ENCODE data around the gene NFKBIB.
"Not testable (repeated sequence)": the region's sequence is repeated elsewhere in the genome, so short reads cannot be mapped to it uniquely, and the experiment has no call there.

NFKBIB gene

DNA sequence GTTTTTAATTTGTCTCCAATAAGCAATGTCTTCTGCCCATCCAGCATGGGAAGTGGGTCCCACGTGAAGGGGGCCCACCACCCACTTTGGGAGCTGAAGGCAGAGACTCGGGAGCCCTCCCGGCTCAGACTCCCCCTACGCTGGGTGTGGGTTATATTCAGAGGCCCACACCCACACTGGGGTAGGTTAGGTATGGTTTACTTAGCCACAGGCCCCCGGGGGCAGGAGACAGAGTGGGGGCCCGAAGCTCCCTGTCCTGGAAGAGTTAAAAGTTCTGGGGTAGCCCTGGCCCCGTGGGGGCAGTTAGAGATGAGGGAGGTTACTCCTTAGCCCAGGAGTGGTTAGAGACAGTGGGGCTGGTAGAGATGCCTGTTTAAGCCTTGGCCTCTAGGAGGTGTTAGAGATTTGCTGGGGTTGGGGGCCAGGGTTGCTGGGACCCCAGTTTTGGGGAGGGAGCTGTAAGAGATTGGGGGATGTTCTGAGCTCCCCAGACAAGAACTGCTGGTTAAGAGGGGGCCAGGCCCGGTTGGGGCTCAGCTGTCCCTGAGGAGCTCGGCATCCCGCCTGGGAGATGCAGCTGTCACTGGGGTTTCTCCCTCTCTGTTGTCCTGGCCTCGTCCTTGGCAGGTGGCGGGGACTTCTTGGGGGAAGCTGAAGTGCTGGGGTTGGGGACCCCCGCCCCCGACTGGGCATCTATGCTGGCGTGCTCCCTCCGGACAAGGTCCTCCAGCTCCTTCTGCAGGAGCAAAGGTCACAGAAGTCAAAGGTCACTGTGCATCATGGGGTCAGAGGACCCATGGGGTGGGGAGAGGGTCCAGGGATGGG is 21.0 kb upstream of the NFKBIB start:
- Histone ChIP-seq H3K9ac (ENCODE audit: low read length) (no peak overlapping the region), H3K27me3 (replicated peaks; ENCODE audit: control insufficient read depth, insufficient read depth, low read length) (no peaks in the 10 kb centered on the region), H3K4me1 (ENCODE audit: control insufficient read depth, insufficient read depth, low read length) (no peaks in the 10 kb centered on the region), H3K36me3 (ENCODE audit: control insufficient read depth, insufficient read depth, low read length, severe bottlenecking) (peaks cover 8% of the 10 kb centered on the region), H3K4me3 (ENCODE audit: low read length) (no peak overlapping the region), H3K9me3 (ENCODE audit: control insufficient read depth, low read length) (no peaks in the 10 kb centered on the region)
- DNase-seq (ENCODE audit: low read depth) = no peak

GRCh38 chr19:38879400-38879751 is 20.4 kb upstream of the NFKBIB start:
- no peak overlapping the region for H3K4me3 ChIP-seq (ENCODE audit: low read length)
- H3K4me1 ChIP-seq (ENCODE audit: control insufficient read depth, insufficient read depth, low read length) = no peaks in the 10 kb centered on the region
- H3K9ac ChIP-seq (ENCODE audit: low read length) = no peak overlapping the region
- H3K36me3 ChIP-seq (ENCODE audit: control insufficient read depth, insufficient read depth, low read length, severe bottlenecking) = peaks cover 8% of the 10 kb centered on the region
- no peaks in the 10 kb centered on the region for H3K27me3 ChIP-seq (replicated peaks; ENCODE audit: control insufficient read depth, insufficient read depth, low read length)
- DNase-seq (ENCODE audit: low read depth) = no peak
- no peaks in the 10 kb centered on the region for H3K9me3 ChIP-seq (ENCODE audit: control insufficient read depth, low read length)

GRCh38 chr19:38880076-38880881 is 19.5 kb upstream of the NFKBIB start:
- Histone ChIP-seq H3K4me3 (ENCODE audit: low read length) (no peak overlapping the region), H3K9me3 (ENCODE audit: control insufficient read depth, low read length) (no peaks in the 10 kb centered on the region), H3K27me3 (replicated peaks; ENCODE audit: control insufficient read depth, insufficient read depth, low read length) (no peaks in the 10 kb centered on the region), H3K9ac (ENCODE audit: low read length) (no peak overlapping the region), H3K36me3 (ENCODE audit: control insufficient read depth, insufficient read depth, low read length, severe bottlenecking) (peaks cover 8% of the 10 kb centered on the region), H3K4me1 (ENCODE audit: control insufficient read depth, insufficient read depth, low read length) (no peaks in the 10 kb centered on the region)
- DNase-seq (ENCODE audit: low read depth) = no peak

- no peak overlapping the region for H3K9ac ChIP-seq (ENCODE audit: low read length)
- DNase-seq (ENCODE audit: low read depth) = no peak
- peaks cover 8% of the 10 kb centered on the region for H3K36me3 ChIP-seq (ENCODE audit: control insufficient read depth, insufficient read depth, low read length, severe bottlenecking)
- no peaks in the 10 kb centered on the region for H3K27me3 ChIP-seq (replicated peaks; ENCODE audit: control insufficient read depth, insufficient read depth, low read length)
- no peaks in the 10 kb centered on the region for H3K9me3 ChIP-seq (ENCODE audit: control insufficient read depth, low read length)
- no peak overlapping the region for H3K4me3 ChIP-seq (ENCODE audit: low read length)
- H3K4me1 ChIP-seq (ENCODE audit: control insufficient read depth, insufficient read depth, low read length) = no peaks in the 10 kb centered on the region
These were observed 18.7 kb upstream of the NFKBIB start for GRCh38 chr19:38880882-38881609.

DNA sequence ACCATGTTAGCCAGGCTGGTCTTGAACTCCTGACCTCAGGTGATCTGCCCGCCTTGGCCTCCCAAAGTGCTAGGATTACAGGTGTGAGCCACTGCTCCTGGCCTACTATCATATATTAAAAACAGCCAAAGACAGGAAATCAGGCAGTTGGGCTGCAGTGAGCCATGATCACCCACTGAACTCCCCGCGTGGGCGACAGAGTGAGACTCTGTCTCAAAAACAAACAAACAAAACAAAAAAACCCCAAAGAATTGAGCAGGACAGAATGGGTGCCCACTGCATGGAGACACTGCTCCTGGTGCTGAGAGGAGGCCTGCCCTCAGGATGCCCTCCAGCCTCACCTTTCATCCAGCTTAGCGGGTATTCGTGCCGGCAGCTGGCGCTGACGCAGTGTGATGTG is 16.5 kb upstream of the NFKBIB start:
- no peak overlapping the region for H3K9ac ChIP-seq (ENCODE audit: low read length)
- no peak overlapping the region for H3K4me3 ChIP-seq (ENCODE audit: low read length)
- H3K9me3 ChIP-seq (ENCODE audit: control insufficient read depth, low read length) = no peaks in the 10 kb centered on the region
- H3K27me3 ChIP-seq (replicated peaks; ENCODE audit: control insufficient read depth, insufficient read depth, low read length) = no peaks in the 10 kb centered on the region
- H3K36me3 ChIP-seq (ENCODE audit: control insufficient read depth, insufficient read depth, low read length, severe bottlenecking) = peaks cover 13% of the 10 kb centered on the region
- DNase-seq (ENCODE audit: low read depth) = no peak
- no peaks in the 10 kb centered on the region for H3K4me1 ChIP-seq (ENCODE audit: control insufficient read depth, insufficient read depth, low read length)

GRCh38 chr19:38884691-38885090 is 15.1 kb upstream of the NFKBIB start:
- H3K4me3 ChIP-seq (ENCODE audit: low read length); H3K4me1 ChIP-seq (ENCODE audit: control insufficient read depth, insufficient read depth, low read length); H3K9me3 ChIP-seq (ENCODE audit: control insufficient read depth, low read length); H3K27me3 ChIP-seq (replicated peaks; ENCODE audit: control insufficient read depth, insufficient read depth, low read length); H3K9ac ChIP-seq (ENCODE audit: low read length); DNase-seq (ENCODE audit: low read depth): not testable (repeated sequence)
- H3K36me3 ChIP-seq (ENCODE audit: control insufficient read depth, insufficient read depth, low read length, severe bottlenecking) = peaks cover 27% of the 10 kb centered on the region

DNA sequence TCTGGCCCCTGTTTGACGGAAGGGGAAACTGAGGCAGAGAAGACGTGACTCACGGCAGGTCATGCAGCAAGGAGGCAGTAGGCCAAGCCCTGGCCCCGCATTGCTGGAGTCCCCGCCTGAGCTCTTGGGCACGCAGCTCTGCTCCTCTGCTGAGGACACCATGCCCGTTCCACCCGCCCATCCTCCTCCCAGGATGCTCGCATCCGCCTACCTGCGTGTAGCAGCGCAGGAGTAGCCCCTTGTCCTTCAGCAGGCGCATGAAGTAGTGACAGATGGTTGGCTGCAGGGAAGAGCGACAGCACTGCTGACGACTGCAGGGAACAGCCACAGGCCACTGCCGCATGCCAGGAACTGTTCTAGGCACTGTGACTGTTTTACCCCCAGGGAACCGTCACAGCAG is 10.9 kb upstream of the NFKBIB start:
- Histone ChIP-seq H3K27me3 (replicated peaks; ENCODE audit: control insufficient read depth, insufficient read depth, low read length) (no peaks in the 10 kb centered on the region), H3K4me1 (ENCODE audit: control insufficient read depth, insufficient read depth, low read length) (no peaks in the 10 kb centered on the region), H3K9me3 (ENCODE audit: control insufficient read depth, low read length) (no peaks in the 10 kb centered on the region), H3K9ac (ENCODE audit: low read length) (no peak overlapping the region), H3K36me3 (ENCODE audit: control insufficient read depth, insufficient read depth, low read length, severe bottlenecking) (peaks cover 31% of the 10 kb centered on the region), H3K4me3 (ENCODE audit: low read length) (no peak overlapping the region)
- DNase-seq (ENCODE audit: low read depth) = no peak

- no peak overlapping the region for H3K9ac ChIP-seq (ENCODE audit: low read length)
- H3K9me3 ChIP-seq (ENCODE audit: control insufficient read depth, low read length) = no peaks in the 10 kb centered on the region
- H3K36me3 ChIP-seq (ENCODE audit: control insufficient read depth, insufficient read depth, low read length, severe bottlenecking) = peaks cover 31% of the 10 kb centered on the region
- no peak for DNase-seq (ENCODE audit: low read depth)
- no peak overlapping the region for H3K4me3 ChIP-seq (ENCODE audit: low read length)
- no peaks in the 10 kb centered on the region for H3K4me1 ChIP-seq (ENCODE audit: control insufficient read depth, insufficient read depth, low read length)
- no peaks in the 10 kb centered on the region for H3K27me3 ChIP-seq (replicated peaks; ENCODE audit: control insufficient read depth, insufficient read depth, low read length)
These were observed 10.0 kb upstream of the NFKBIB start for GRCh38 chr19:38889803-38890202.

GRCh38 chr19:38890686-38891085 is 9.1 kb upstream of the NFKBIB start:
- Histone ChIP-seq H3K27me3 (replicated peaks; ENCODE audit: control insufficient read depth, insufficient read depth, low read length) (no peaks in the 10 kb centered on the region), H3K36me3 (ENCODE audit: control insufficient read depth, insufficient read depth, low read length, severe bottlenecking) (peaks cover 31% of the 10 kb centered on the region), H3K9me3 (ENCODE audit: control insufficient read depth, low read length) (no peaks in the 10 kb centered on the region), H3K4me3 (ENCODE audit: low read length) (no peak overlapping the region), H3K4me1 (ENCODE audit: control insufficient read depth, insufficient read depth, low read length) (no peaks in the 10 kb centered on the region), H3K9ac (ENCODE audit: low read length) (no peak overlapping the region)
- no peak for DNase-seq (ENCODE audit: low read depth)

GRCh38 chr19:38891771-38892170 is 8.0 kb upstream of the NFKBIB start:
- H3K4me3 ChIP-seq (ENCODE audit: low read length) = no peak overlapping the region
- no peaks in the 10 kb centered on the region for H3K4me1 ChIP-seq (ENCODE audit: control insufficient read depth, insufficient read depth, low read length)
- H3K9me3 ChIP-seq (ENCODE audit: control insufficient read depth, low read length) = no peaks in the 10 kb centered on the region
- no peak overlapping the region for H3K9ac ChIP-seq (ENCODE audit: low read length)
- H3K36me3 ChIP-seq (ENCODE audit: control insufficient read depth, insufficient read depth, low read length, severe bottlenecking) = peaks cover 31% of the 10 kb centered on the region
- no peaks in the 10 kb centered on the region for H3K27me3 ChIP-seq (replicated peaks; ENCODE audit: control insufficient read depth, insufficient read depth, low read length)
- DNase-seq (ENCODE audit: low read depth) = no peak

DNA sequence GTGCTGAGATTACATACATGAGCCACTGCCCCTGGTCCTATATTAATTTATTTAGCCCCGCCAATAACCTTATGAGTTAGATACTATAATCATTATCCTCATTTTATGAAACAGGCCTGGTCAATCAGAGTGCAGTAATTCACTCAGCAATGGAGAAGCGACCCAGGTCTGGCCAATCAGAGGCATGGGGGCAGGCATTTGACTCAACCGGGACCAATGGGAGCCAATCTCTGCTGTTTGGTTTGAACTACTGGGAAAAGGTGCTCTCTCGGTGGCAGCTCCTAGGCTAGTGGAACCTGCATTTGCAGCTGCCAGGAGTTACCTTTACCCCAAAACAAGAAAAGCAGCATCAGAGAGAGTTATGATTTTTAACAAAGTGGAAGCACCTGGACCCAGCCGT is 6.9 kb upstream of the NFKBIB start:
- Histone ChIP-seq H3K9ac (ENCODE audit: low read length) (no peak overlapping the region), H3K36me3 (ENCODE audit: control insufficient read depth, insufficient read depth, low read length, severe bottlenecking) (peaks cover 31% of the 10 kb centered on the region), H3K27me3 (replicated peaks; ENCODE audit: control insufficient read depth, insufficient read depth, low read length) (no peaks in the 10 kb centered on the region), H3K4me3 (ENCODE audit: low read length) (no peak overlapping the region), H3K9me3 (ENCODE audit: control insufficient read depth, low read length) (no peaks in the 10 kb centered on the region), H3K4me1 (ENCODE audit: control insufficient read depth, insufficient read depth, low read length) (peaks cover 2% of the 10 kb centered on the region)
- no peak for DNase-seq (ENCODE audit: low read depth)
